ENCODE data around the gene ARHGAP23.

ARHGAP23 gene

GRCh38 chr17:38460716-38461630 lies 32.7 kb downstream of the ARHGAP23 start:
- TF ChIP-seq EP300 (IDR thresholded peaks at IDR 0.05; ENCODE audit: borderline replicate concordance) (no peak), NFIC (IDR thresholded peaks at IDR 0.05) (no peak), RAD21 (IDR thresholded peaks at IDR 0.05; ENCODE audit: low read depth) (no peak), TAF1 (IDR thresholded peaks at IDR 0.05; ENCODE audit: low read depth) (no peak), CEBPB (IDR thresholded peaks at IDR 0.05) (no peak), CREB1 (IDR thresholded peaks at IDR 0.05; ENCODE audit: low read depth) (no peak), REST (IDR thresholded peaks at IDR 0.05; ENCODE audit: low read depth) (no peak), FOXM1 (IDR thresholded peaks at IDR 0.05; ENCODE audit: borderline replicate concordance, low read depth) (no peak), YY1 (IDR thresholded peaks at IDR 0.05; ENCODE audit: low read depth) (no peak), USF1 (IDR thresholded peaks at IDR 0.05) (no peak), ZBTB7A (IDR thresholded peaks at IDR 0.05; ENCODE audit: low read depth) (no peak), EGR1 (IDR thresholded peaks at IDR 0.05) (no peak), MAX (IDR thresholded peaks at IDR 0.05) (no peak), TEAD4 (IDR thresholded peaks at IDR 0.05) (no peak), TCF12 (IDR thresholded peaks at IDR 0.05; ENCODE audit: low read depth) (no peak)

GRCh38 chr17:38461683-38462082 lies 33.4 kb downstream of the ARHGAP23 start:
- no peak for TF ChIP-seq YY1 (IDR thresholded peaks at IDR 0.05; ENCODE audit: low read depth)
- no peak for TF ChIP-seq USF1 (IDR thresholded peaks at IDR 0.05)
- no peak for TF ChIP-seq MAX (IDR thresholded peaks at IDR 0.05)
- TF ChIP-seq NFIC (IDR thresholded peaks at IDR 0.05), result no peak
- no peak for TF ChIP-seq EGR1 (IDR thresholded peaks at IDR 0.05)
- no peak for TF ChIP-seq TAF1 (IDR thresholded peaks at IDR 0.05; ENCODE audit: low read depth)
- no peak for TF ChIP-seq TCF12 (IDR thresholded peaks at IDR 0.05; ENCODE audit: low read depth)
- TF ChIP-seq EP300 (IDR thresholded peaks at IDR 0.05; ENCODE audit: borderline replicate concordance), result no peak
- TF ChIP-seq TEAD4 (IDR thresholded peaks at IDR 0.05), result no peak
- TF ChIP-seq CEBPB (IDR thresholded peaks at IDR 0.05), result no peak
- no peak for TF ChIP-seq ZBTB7A (IDR thresholded peaks at IDR 0.05; ENCODE audit: low read depth)
- no peak for TF ChIP-seq REST (IDR thresholded peaks at IDR 0.05; ENCODE audit: low read depth)
- no peak for TF ChIP-seq FOXM1 (IDR thresholded peaks at IDR 0.05; ENCODE audit: borderline replicate concordance, low read depth)
- TF ChIP-seq RAD21 (IDR thresholded peaks at IDR 0.05; ENCODE audit: low read depth), result no peak
- TF ChIP-seq CREB1 (IDR thresholded peaks at IDR 0.05; ENCODE audit: low read depth), result no peak

- TF ChIP-seq TAF1 (IDR thresholded peaks at IDR 0.05; ENCODE audit: low read depth) (no peak), FOXM1 (IDR thresholded peaks at IDR 0.05; ENCODE audit: borderline replicate concordance, low read depth) (no peak), REST (IDR thresholded peaks at IDR 0.05; ENCODE audit: low read depth) (no peak), CREB1 (IDR thresholded peaks at IDR 0.05; ENCODE audit: low read depth) (no peak), EGR1 (IDR thresholded peaks at IDR 0.05) (no peak), ZBTB7A (IDR thresholded peaks at IDR 0.05; ENCODE audit: low read depth) (no peak), USF1 (IDR thresholded peaks at IDR 0.05) (no peak), CEBPB (IDR thresholded peaks at IDR 0.05) (no peak), TEAD4 (IDR thresholded peaks at IDR 0.05) (no peak), RAD21 (IDR thresholded peaks at IDR 0.05; ENCODE audit: low read depth) (no peak), EP300 (IDR thresholded peaks at IDR 0.05; ENCODE audit: borderline replicate concordance) (no peak)
Observed at GRCh38 chr17:38463451-38463858, 35.2 kb downstream of the ARHGAP23 start.
